ENCODE measurements around the gene LAG3. TPM values are rescaled to one million over a fixed set of nuclear protein-coding genes. Genes with fewer than 3 reads are reported as not detected.
"Not testable (repeated sequence)": the region's sequence is repeated elsewhere in the genome, so short reads cannot be mapped to it uniquely, and the experiment has no call there.

LAG3 gene
- total RNA-seq (2012; rRNA removed), result under 0.01 TPM in 1 of 2 replicates, not detected in the other

DNA sequence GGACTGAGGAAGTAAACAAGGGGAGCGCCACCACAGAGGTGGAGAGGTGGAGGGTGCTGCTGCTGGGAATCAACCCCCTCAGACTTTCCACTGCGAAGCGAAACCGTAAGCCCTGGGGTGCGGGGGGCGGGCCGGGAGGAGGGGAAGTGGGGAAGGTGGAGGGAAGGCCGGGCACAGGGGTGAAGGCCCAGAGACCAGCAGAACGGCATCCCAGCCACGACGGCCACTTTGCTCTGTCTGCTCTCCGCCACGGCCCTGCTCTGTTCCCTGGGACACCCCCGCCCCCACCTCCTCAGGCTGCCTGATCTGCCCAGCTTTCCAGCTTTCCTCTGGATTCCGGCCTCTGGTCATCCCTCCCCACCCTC, at the start of gene LAG3:
LAG3 (plus strand) TSS at position 190 of the 365 bp plus-strand sequence. CDS start 333 bp downstream, outside the sequence.
- Histone ChIP-seq H3K9ac (ENCODE audit: low read depth, low read length) (no peak within 1 kb of the TSS), H3K36me3 (ENCODE audit: insufficient read depth, low read length) (peaks cover 44% of the 10 kb centered on the region), H3K4me1 (ENCODE audit: control insufficient read depth, insufficient read depth, low read length) (peaks cover 16% of the 10 kb centered on the region), H3K27me3 (ENCODE audit: control insufficient read depth, insufficient read depth, low read length) (no peaks in the 10 kb centered on the region), H3K9me3 (replicated peaks; ENCODE audit: low read length) (no peaks in the 10 kb centered on the region), H3K4me3 (ENCODE audit: low read length) (no peak within 1 kb of the TSS), H3K4me2 (ENCODE audit: low read length) (no peak within 1 kb of the TSS)

DNA sequence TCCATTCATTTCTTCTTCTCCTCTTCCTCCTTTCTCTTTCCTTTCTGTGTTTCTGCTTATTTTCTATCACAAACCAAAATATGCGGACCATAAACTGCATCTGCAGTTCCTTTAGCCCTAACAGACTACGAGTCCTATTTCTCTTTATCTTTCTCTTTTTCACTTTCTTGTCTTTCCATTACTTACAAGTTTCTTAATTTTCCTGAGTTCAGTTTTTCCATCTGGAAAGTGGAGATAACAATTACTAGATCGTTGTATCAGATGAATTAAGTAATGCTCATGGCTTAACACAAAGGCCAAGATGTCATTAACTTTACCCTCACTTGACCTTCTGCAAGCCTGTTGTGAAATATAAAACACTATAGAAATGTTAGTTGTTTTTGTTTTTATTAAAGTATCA, 49.5 kb upstream of the LAG3 start:
- peaks cover 16% of the 10 kb centered on the region for H3K4me1 ChIP-seq (ENCODE audit: control insufficient read depth, insufficient read depth, low read length)
- H3K4me2 ChIP-seq (ENCODE audit: low read length), result peak overlapping the region; percentile 88
- no peak overlapping the region for H3K4me3 ChIP-seq (ENCODE audit: low read length)
- H3K27me3 ChIP-seq (ENCODE audit: control insufficient read depth, insufficient read depth, low read length), result no peaks in the 10 kb centered on the region
- peaks cover 5% of the 10 kb centered on the region for H3K36me3 ChIP-seq (ENCODE audit: insufficient read depth, low read length)
- H3K9me3 ChIP-seq (replicated peaks; ENCODE audit: low read length), result no peaks in the 10 kb centered on the region
- H3K9ac ChIP-seq (ENCODE audit: low read depth, low read length), result no peak overlapping the region

DNA sequence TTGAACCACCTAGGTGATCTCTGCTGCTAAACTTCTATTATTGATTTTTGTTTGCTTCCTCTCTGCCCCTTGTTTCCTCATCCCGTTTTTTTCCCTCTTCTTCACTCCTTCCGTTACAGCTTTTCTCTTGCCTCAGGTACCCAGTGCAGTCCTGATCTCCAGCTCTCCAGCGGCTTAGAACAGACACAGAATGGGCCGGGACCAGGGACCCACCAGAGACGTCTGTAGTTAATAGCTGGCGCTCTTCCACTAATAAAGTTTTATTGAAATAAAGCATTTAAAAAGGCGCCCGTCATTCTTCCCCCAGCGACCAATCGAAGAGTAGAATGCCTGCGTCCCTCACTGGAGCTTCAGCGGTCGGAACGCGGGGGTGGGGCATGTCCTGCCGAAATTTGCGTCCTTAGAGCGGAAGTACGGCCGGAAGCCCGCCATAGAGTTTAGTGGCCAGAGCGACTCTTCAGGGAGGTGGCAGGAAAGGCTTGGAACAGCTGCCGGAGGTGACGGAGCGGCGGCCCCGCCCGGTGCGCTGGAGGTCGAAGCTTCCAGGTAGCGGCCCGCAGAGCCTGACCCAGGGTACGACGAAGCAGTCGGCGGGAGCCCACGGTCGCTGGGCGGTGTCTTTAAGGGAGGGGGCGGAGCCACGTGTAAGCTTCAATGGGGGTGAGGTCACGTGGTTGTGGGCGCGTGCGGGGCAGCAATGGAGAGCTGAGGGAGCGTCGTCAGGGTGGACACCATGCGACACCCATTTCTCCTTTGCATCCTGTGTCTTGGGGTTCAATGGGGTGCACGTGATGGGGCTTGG, 48.5 kb upstream of the LAG3 start, which contains the start of gene COPS7A:
COPS7A (plus strand) TSS at position 440 of the 802 bp plus-strand sequence. CDS start 611 bp downstream, outside the sequence.
- H3K4me3 ChIP-seq (ENCODE audit: low read length), result peak within 1 kb of the TSS; percentile 80

DNA sequence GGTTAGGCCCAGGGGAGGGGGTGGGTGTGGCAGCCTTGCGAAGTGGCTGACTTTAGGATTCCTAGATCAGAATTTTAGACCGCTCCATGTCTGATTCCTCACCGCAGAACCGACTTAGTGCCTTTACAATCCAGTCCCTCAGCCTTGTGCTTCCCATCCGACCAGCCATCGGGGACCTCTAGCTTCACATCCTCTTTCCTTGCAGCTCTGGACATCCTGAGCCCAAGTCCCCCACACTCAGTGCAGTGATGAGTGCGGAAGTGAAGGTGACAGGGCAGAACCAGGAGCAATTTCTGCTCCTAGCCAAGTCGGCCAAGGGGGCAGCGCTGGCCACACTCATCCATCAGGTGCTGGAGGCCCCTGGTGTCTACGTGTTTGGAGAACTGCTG, 47.9 kb upstream of the LAG3 start:
- H3K36me3 ChIP-seq (ENCODE audit: insufficient read depth, low read length), result peaks cover 20% of the 10 kb centered on the region
- H3K4me1 ChIP-seq (ENCODE audit: control insufficient read depth, insufficient read depth, low read length), result peaks cover 16% of the 10 kb centered on the region
- peak overlapping the region; percentile 87 for H3K9ac ChIP-seq (ENCODE audit: low read depth, low read length)
- no peaks in the 10 kb centered on the region for H3K27me3 ChIP-seq (ENCODE audit: control insufficient read depth, insufficient read depth, low read length)
- H3K4me3 ChIP-seq (ENCODE audit: low read length), result peak overlapping the region; percentile 80
- peak overlapping the region; percentile 88 for H3K4me2 ChIP-seq (ENCODE audit: low read length)
- no peaks in the 10 kb centered on the region for H3K9me3 ChIP-seq (replicated peaks; ENCODE audit: low read length)

More for the DNA sequence above, 48.5 kb upstream of the LAG3 start, which contains the start of gene COPS7A:
- peaks cover 14% of the 10 kb centered on the region for H3K36me3 ChIP-seq (ENCODE audit: insufficient read depth, low read length)
- peaks cover 16% of the 10 kb centered on the region for H3K4me1 ChIP-seq (ENCODE audit: control insufficient read depth, insufficient read depth, low read length)
- no peaks in the 10 kb centered on the region for H3K27me3 ChIP-seq (ENCODE audit: control insufficient read depth, insufficient read depth, low read length)
- no peaks in the 10 kb centered on the region for H3K9me3 ChIP-seq (replicated peaks; ENCODE audit: low read length)
- H3K4me2 ChIP-seq (ENCODE audit: low read length), result peak within 1 kb of the TSS; percentile 88
- H3K9ac ChIP-seq (ENCODE audit: low read depth, low read length), result peak within 1 kb of the TSS; percentile 87

DNA sequence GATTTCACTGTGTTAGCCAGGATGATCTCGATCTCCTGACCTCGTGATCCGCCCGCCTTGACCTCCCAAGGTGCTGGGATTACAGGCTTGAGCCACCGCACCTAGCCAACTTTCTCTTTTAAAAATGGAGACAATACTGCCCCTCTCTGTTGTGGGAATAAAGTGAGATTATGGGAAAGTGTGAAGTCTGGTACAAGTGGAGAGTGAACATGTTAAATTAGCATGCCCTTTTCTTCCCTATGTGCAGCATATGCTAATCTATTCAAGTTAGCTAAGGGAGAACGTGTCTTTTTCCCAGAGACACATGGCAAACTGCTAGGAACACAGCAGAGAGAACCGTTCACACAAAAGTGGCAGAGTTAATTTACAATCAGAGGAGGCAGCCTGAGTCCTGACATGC, 47.0 kb upstream of the LAG3 start:
- H3K4me3 ChIP-seq (ENCODE audit: low read length), result no peak overlapping the region
- H3K36me3 ChIP-seq (ENCODE audit: insufficient read depth, low read length), result peaks cover 29% of the 10 kb centered on the region
- H3K27me3 ChIP-seq (ENCODE audit: control insufficient read depth, insufficient read depth, low read length), result no peaks in the 10 kb centered on the region
- no peaks in the 10 kb centered on the region for H3K9me3 ChIP-seq (replicated peaks; ENCODE audit: low read length)
- peaks cover 16% of the 10 kb centered on the region for H3K4me1 ChIP-seq (ENCODE audit: control insufficient read depth, insufficient read depth, low read length)
- H3K4me2 ChIP-seq (ENCODE audit: low read length), result peak overlapping the region; percentile 88
- H3K9ac ChIP-seq (ENCODE audit: low read depth, low read length), result no peak overlapping the region

DNA sequence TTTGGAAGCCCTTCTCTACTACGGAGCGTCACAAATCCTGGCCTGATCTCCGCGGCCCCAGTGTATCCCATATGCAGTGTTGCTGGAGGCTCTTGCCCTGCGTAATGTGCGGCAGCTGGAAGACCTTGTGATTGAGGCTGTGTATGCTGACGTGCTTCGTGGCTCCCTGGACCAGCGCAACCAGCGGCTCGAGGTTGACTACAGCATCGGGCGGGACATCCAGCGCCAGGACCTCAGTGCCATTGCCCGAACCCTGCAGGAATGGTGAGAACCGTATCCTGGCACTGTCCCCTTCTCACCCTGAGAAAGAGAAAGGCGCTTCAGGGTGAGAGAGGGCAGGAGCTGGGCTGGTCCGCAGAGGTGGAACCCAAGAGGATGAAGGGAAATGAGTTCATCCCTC, 43.1 kb upstream of the LAG3 start:
- H3K36me3 ChIP-seq (ENCODE audit: insufficient read depth, low read length), result peaks cover 41% of the 10 kb centered on the region
- H3K4me3 ChIP-seq (ENCODE audit: low read length), result no peak overlapping the region
- no peaks in the 10 kb centered on the region for H3K9me3 ChIP-seq (replicated peaks; ENCODE audit: low read length)
- H3K4me1 ChIP-seq (ENCODE audit: control insufficient read depth, insufficient read depth, low read length), result peaks cover 8% of the 10 kb centered on the region
- H3K4me2 ChIP-seq (ENCODE audit: low read length), result no peak overlapping the region
- H3K27me3 ChIP-seq (ENCODE audit: control insufficient read depth, insufficient read depth, low read length), result no peaks in the 10 kb centered on the region
- H3K9ac ChIP-seq (ENCODE audit: low read depth, low read length), result no peak overlapping the region

DNA sequence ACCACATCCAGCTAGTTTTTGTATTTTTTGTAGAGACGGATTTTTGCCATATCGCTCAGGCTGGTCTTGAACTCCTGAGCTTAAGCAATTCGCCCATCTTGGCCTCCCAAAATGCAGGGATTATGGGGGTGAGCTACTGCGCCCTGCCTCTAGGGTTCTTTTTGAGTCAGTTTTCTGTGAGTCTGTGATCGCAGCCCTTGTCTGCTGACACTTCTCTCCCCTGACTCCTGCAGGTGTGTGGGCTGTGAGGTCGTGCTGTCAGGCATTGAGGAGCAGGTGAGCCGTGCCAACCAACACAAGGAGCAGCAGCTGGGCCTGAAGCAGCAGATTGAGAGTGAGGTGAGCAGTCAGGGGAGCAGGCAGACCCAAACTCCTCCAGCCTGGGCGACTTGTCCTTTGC, 42.2 kb upstream of the LAG3 start:
- Histone ChIP-seq H3K9ac (ENCODE audit: low read depth, low read length) (no peak overlapping the region), H3K4me3 (ENCODE audit: low read length) (no peak overlapping the region), H3K4me2 (ENCODE audit: low read length) (no peak overlapping the region), H3K4me1 (ENCODE audit: control insufficient read depth, insufficient read depth, low read length) (no peaks in the 10 kb centered on the region), H3K9me3 (replicated peaks; ENCODE audit: low read length) (no peaks in the 10 kb centered on the region), H3K36me3 (ENCODE audit: insufficient read depth, low read length) (peaks cover 44% of the 10 kb centered on the region), H3K27me3 (ENCODE audit: control insufficient read depth, insufficient read depth, low read length) (no peaks in the 10 kb centered on the region)

DNA sequence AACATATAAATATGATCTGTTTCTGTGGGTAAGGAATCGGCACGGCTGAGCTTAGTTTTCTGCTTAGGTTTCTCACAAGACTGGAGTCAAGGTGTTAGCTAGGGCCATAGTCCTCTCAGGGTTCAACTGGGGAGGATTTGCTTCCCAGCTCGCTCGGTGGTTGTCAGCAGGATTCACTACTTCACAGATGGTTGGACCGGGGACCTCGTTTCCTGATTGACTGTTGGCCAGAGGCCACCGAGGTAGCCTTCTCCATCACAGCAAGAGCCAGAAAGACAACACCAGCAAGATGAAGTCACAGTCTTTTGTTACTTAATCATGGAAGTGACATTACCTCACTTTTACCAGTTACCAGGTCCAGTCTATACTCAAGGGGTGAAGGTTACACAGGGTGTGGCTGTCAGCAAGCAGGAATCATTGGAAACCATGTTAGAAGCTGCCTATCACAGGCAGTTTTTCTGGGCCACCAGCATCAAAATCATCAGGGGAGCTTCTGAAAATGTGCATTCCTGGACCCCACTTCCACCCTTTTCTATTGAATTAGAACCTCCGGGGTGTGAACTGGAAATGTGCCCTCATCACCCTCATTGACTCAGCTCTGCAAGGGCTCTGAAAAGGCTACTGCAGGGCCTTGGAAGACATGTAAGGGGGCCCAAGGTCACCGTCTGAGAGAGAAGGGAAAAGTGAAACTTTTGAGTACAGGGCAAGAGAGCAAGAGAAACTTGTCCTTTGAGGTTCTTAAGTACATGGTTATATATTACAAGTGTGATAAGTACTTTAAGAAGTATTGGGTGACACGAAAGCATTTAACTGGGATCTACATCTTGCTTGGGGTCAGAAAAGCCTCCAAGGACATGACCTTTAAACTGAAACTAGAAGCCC, 37.6 kb upstream of the LAG3 start:
- Histone ChIP-seq H3K9ac (ENCODE audit: low read depth, low read length) (no peak overlapping the region), H3K4me1 (ENCODE audit: control insufficient read depth, insufficient read depth, low read length) (peaks cover 11% of the 10 kb centered on the region), H3K36me3 (ENCODE audit: insufficient read depth, low read length) (peaks cover 22% of the 10 kb centered on the region), H3K4me3 (ENCODE audit: low read length) (no peak overlapping the region), H3K4me2 (ENCODE audit: low read length) (no peak overlapping the region), H3K27me3 (ENCODE audit: control insufficient read depth, insufficient read depth, low read length) (no peaks in the 10 kb centered on the region), H3K9me3 (replicated peaks; ENCODE audit: low read length) (no peaks in the 10 kb centered on the region)

DNA sequence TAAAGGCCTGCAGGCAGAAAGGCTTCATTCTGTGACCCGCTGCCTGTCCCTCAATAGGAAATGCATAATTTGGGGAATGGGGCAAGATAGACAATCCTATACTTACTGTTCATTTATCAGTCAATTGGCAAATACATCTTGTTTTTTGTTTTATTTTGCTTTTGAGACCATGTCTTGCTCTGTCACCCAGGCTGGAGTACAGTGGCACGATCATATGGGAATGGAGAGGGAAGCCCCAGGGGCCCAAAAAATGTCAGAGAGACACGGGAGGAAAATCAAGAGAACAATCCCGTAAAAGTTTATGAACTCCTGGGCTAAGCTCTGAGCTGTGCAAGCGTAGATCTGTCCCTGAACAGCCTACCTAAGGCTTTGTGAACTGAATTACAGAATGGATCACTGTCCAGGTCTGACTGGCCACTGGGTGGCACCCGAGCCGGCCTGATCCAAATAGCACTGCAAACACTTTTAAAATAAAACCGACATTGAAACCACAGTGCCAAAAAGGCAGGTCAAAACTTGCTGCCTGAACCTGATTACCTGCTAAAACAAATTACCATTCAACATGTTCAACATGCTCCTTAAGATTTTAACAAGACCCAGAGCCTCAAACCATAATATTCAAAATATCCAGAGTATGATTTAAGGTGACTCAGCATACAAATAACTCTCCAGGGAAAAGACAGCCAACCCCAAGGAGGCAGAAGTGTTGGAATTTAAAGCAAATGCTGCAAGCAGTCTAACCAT, 36.7 kb upstream of the LAG3 start:
- H3K9ac ChIP-seq (ENCODE audit: low read depth, low read length), result no peak overlapping the region
- H3K4me3 ChIP-seq (ENCODE audit: low read length), result no peak overlapping the region
- peaks cover 11% of the 10 kb centered on the region for H3K4me1 ChIP-seq (ENCODE audit: control insufficient read depth, insufficient read depth, low read length)
- peaks cover 14% of the 10 kb centered on the region for H3K36me3 ChIP-seq (ENCODE audit: insufficient read depth, low read length)
- peak overlapping the region; percentile 61 for H3K4me2 ChIP-seq (ENCODE audit: low read length)
- no peaks in the 10 kb centered on the region for H3K9me3 ChIP-seq (replicated peaks; ENCODE audit: low read length)
- no peaks in the 10 kb centered on the region for H3K27me3 ChIP-seq (ENCODE audit: control insufficient read depth, insufficient read depth, low read length)

DNA sequence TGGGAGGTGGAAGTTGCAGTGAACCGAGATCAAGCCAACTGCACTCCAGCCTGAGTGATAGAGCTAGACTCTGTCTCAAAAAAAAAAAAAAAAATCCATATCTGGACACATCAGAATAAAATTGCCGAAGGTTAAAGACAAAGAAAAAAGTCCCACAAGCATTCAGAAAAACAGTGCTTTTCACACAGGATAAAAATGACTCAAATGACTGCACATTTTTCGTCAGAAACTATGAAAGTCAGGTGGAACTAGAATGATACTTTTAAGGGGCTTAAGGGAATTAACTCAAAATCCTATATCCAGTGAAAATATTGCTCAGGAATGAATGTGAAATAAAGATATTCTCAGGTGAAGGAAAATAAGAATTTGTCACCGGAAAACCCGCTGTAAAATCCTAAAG, 35.6 kb upstream of the LAG3 start:
- Histone ChIP-seq H3K4me2 (ENCODE audit: low read length) (no peak overlapping the region), H3K36me3 (ENCODE audit: insufficient read depth, low read length) (peaks cover 4% of the 10 kb centered on the region), H3K9ac (ENCODE audit: low read depth, low read length) (no peak overlapping the region), H3K4me1 (ENCODE audit: control insufficient read depth, insufficient read depth, low read length) (peaks cover 11% of the 10 kb centered on the region), H3K9me3 (replicated peaks; ENCODE audit: low read length) (no peaks in the 10 kb centered on the region), H3K27me3 (ENCODE audit: control insufficient read depth, insufficient read depth, low read length) (no peaks in the 10 kb centered on the region), H3K4me3 (ENCODE audit: low read length) (no peak overlapping the region)

DNA sequence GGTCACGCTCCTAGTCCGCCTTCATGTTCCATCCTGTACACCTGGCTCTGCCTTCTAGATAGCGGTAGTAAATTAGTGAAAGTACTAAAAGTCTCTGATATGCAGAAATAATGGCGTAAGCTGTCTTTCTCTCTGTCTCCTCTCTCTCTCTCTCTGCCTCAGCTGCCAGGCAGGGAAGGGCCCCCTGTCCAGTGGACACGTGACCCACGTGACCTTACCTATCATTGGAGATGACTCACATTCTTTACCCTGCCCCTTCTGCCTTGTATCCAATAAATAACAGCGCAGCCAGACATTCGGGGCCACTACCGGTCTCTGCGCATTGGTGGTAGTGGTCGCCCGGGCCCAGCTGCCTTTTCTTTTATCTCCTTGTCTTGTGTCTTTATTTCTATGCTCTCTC, 30.2 kb upstream of the LAG3 start:
- peaks cover 16% of the 10 kb centered on the region for H3K36me3 ChIP-seq (ENCODE audit: insufficient read depth, low read length)
- H3K4me3 ChIP-seq (ENCODE audit: low read length); H3K27me3 ChIP-seq (ENCODE audit: control insufficient read depth, insufficient read depth, low read length); H3K9me3 ChIP-seq (replicated peaks; ENCODE audit: low read length); H3K4me1 ChIP-seq (ENCODE audit: control insufficient read depth, insufficient read depth, low read length); H3K4me2 ChIP-seq (ENCODE audit: low read length); H3K9ac ChIP-seq (ENCODE audit: low read depth, low read length): not testable (repeated sequence)
